Measurements from ENCODE around the gene NOL4L.

Gene NOL4L

DNA sequence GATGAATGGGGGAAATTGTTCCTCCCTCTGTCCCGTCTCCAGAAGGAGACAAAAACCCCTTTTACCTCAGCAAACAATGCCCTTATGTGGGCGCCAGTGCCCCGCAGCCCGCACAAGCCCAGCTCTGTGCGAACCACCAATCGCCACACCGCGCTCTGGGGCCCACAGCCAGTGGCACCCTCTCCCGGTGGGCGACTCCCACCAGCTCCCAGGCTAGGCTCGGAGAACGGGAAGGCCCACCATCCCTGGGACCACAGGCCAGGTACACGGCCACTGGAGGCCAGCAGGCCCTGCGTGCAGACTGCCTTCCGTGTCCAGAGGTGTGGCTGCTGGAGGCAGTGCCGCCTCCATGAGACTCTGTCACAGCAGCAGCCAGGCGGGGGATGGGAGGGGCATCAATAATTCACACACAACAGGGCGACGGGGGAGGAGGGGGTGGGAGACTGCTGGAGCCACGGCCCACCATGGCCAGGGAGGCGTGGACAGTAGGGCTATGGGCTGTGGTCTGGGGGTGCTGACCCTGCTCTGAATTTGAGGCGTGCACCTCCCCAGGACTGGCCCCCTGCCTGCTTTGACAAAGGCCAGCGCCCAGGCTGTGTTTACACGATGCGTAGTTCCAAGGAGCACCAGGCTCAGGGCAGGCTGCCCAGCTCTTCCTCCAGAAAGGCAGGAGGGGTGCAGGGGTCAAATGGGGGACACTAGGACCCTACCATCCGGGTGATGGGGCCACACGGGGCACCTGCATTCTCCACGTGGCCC, 121.3 kb downstream of the NOL4L start:
- H3K4me3 ChIP-seq (ENCODE audit: low read depth in 1 of 2, low read length in 2 of 2), result peak overlapping the region in 1 of 2 donors; percentile 35
- peak overlapping the region; percentile 50 for H3K9ac ChIP-seq (ENCODE audit: low read length)
- peak overlapping the region; percentile 96 for H3K27ac ChIP-seq (ENCODE audit: low read depth, low read length)
- peaks cover 69% of the 10 kb centered on the region for H3K4me1 ChIP-seq (ENCODE audit: insufficient read depth, low read length)
- no peaks in the 10 kb centered on the region for H3K36me3 ChIP-seq (ENCODE audit: insufficient read depth, low read length)
- no peaks in the 10 kb centered on the region for H3K9me3 ChIP-seq (ENCODE audit: low read length)
- H3K27me3 ChIP-seq (ENCODE audit: control insufficient read depth in 1 of 2, insufficient read depth in 2 of 2, low read length in 2 of 2), result no peaks in the 10 kb centered on the region

GRCh38 chr20:32462900-32463641, 122.1 kb downstream of the NOL4L start:
- peak overlapping the region; percentile 96 for H3K27ac ChIP-seq (ENCODE audit: low read depth, low read length)

DNA sequence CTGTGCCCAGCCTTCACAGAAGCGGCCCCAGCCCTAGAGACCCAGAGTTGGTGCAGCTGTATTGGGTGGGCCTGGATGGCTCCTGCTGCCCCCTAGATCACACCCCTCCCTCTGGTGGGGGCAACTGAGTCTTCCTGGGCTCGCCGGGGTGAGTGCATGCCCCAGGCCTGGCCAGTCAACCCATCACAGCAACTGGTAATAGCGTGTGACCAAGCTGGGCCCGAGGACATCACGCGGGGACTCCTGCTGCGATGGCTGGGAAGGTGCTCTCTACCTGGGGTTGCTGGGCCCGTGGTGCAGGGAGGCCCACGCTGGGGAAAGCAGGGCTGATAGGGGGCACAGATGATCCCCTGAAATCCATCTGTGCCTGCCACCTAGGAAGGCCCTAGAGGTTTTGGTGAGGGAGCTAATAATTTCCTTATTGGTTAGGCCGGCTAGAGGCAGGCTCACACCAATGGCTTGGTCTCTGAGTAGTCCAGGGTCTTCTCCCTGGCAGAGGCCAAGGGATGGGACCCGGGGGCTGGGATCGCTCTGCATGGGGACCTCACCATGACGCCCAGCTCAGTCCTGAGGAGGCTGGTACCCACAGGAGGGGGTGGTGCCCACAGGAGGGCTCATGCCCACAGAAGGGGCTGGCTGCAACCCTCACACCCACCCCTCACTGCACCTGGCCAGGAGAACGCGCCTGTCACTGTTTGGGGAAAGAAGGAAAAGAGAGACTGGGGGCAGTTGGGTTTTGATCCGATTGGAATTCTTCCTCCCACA, 123.1 kb downstream of the NOL4L start:
- H3K36me3 ChIP-seq (ENCODE audit: insufficient read depth, low read length), result no peaks in the 10 kb centered on the region
- H3K27ac ChIP-seq (ENCODE audit: low read depth, low read length), result peak overlapping the region; percentile 55
- H3K27me3 ChIP-seq (ENCODE audit: control insufficient read depth in 1 of 2, insufficient read depth in 2 of 2, low read length in 2 of 2), result no peaks in the 10 kb centered on the region
- H3K9me3 ChIP-seq (ENCODE audit: low read length), result no peaks in the 10 kb centered on the region
- no peak overlapping the region for H3K9ac ChIP-seq (ENCODE audit: low read length)
- H3K4me1 ChIP-seq (ENCODE audit: insufficient read depth, low read length), result peaks cover 62% of the 10 kb centered on the region
- H3K4me3 ChIP-seq (ENCODE audit: low read depth in 1 of 2, low read length in 2 of 2), result no peak overlapping the region

More at GRCh38 chr20:32462900-32463641, 122.1 kb downstream of the NOL4L start:
- peak overlapping the region in 1 of 2 donors; percentile 35 for H3K4me3 ChIP-seq (ENCODE audit: low read depth in 1 of 2, low read length in 2 of 2)
- peaks cover 68% of the 10 kb centered on the region for H3K4me1 ChIP-seq (ENCODE audit: insufficient read depth, low read length)
- no peaks in the 10 kb centered on the region for H3K27me3 ChIP-seq (ENCODE audit: control insufficient read depth in 1 of 2, insufficient read depth in 2 of 2, low read length in 2 of 2)
- no peaks in the 10 kb centered on the region for H3K36me3 ChIP-seq (ENCODE audit: insufficient read depth, low read length)
- H3K9me3 ChIP-seq (ENCODE audit: low read length), result no peaks in the 10 kb centered on the region
- H3K9ac ChIP-seq (ENCODE audit: low read length), result peak overlapping the region; percentile 50

DNA sequence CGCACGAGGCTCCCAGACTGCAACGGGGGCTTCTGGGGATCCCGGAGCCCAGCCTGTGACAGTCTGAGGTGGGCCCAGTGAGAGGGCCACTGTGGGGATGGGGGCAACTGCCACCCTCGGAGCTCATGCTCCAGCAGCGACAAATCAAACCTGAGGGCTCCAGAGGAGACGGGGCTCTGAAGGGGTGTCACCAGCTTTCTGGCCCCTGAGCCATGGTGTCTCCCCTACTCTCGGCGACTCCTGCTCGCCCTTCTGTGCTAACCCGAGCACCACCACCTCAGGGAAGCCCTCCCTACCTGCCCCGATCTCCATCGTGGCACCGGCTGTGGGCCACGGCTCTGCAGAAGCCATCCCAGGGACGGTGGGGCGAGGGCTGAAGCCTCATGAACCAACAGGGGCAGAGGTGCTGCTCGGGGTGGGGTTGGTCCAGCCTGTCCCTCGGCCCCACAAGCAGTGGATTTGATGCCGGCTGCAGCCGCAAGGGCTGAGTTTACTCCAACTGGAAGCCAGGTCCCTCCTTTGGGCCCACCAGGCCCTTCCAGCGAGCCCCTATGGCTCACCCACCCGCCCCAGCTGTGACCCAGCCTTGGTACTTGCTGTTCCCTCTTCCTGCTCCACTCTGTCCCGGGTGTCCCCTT, 124.3 kb downstream of the NOL4L start:
- Histone ChIP-seq H3K9me3 (ENCODE audit: low read length) (no peaks in the 10 kb centered on the region), H3K27me3 (ENCODE audit: control insufficient read depth in 1 of 2, insufficient read depth in 2 of 2, low read length in 2 of 2) (no peaks in the 10 kb centered on the region), H3K36me3 (ENCODE audit: insufficient read depth, low read length) (peaks cover 1% of the 10 kb centered on the region), H3K4me3 (ENCODE audit: low read depth in 1 of 2, low read length in 2 of 2) (no peak overlapping the region), H3K9ac (ENCODE audit: low read length) (no peak overlapping the region), H3K27ac (ENCODE audit: low read depth, low read length) (no peak overlapping the region), H3K4me1 (ENCODE audit: insufficient read depth, low read length) (peaks cover 50% of the 10 kb centered on the region)

DNA sequence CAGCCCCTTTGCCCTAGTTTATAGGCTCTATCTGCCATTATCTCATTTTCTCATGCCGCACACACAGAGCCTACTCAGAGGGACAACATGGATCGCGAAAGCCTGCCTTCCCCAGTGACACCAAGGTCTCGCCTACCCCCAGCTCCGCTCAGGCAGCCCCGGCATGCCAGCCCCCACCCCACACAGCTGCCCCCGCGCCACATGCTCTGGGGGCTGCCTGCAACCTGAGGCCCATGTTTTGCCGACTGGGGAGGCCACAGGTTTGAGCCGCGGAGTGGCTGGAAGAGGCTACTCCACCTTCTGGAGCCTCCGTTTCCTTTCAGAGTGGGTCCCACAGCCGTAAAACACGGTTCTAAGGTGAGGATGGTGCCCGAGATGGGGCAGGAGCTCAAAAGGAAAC, 124.9 kb downstream of the NOL4L start:
- Histone ChIP-seq H3K27ac (ENCODE audit: low read depth, low read length) (no peak overlapping the region), H3K9ac (ENCODE audit: low read length) (no peak overlapping the region), H3K4me3 (ENCODE audit: low read depth in 1 of 2, low read length in 2 of 2) (no peak overlapping the region), H3K36me3 (ENCODE audit: insufficient read depth, low read length) (peaks cover 7% of the 10 kb centered on the region), H3K4me1 (ENCODE audit: insufficient read depth, low read length) (peaks cover 45% of the 10 kb centered on the region), H3K27me3 (ENCODE audit: control insufficient read depth in 1 of 2, insufficient read depth in 2 of 2, low read length in 2 of 2) (no peaks in the 10 kb centered on the region), H3K9me3 (ENCODE audit: low read length) (no peaks in the 10 kb centered on the region)

DNA sequence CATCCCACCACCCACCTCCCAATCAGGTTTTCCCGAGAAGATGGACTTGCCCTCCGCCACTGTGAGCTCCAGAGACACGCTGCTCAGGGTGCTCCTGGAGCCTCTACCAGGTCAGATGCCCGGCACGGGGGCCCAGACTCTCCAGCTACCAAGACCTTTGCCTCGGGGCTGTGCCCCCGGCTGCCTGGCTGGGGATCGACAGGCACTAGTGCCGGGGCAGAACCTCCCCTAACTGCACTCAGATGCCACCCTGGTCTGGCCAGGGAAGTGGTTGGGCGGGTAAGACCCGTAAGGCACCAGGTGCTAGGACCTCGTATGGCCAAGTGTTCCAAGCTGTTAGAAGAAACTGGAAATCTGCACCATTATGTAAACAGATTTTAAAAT, 126.3 kb downstream of the NOL4L start:
- Histone ChIP-seq H3K4me3 (ENCODE audit: low read depth in 1 of 2, low read length in 2 of 2) (no peak overlapping the region), H3K9ac (ENCODE audit: low read length) (no peak overlapping the region), H3K27ac (ENCODE audit: low read depth, low read length) (no peak overlapping the region), H3K27me3 (ENCODE audit: control insufficient read depth in 1 of 2, insufficient read depth in 2 of 2, low read length in 2 of 2) (no peaks in the 10 kb centered on the region), H3K9me3 (ENCODE audit: low read length) (no peaks in the 10 kb centered on the region), H3K36me3 (ENCODE audit: insufficient read depth, low read length) (peaks cover 19% of the 10 kb centered on the region), H3K4me1 (ENCODE audit: insufficient read depth, low read length) (peaks cover 31% of the 10 kb centered on the region)

DNA sequence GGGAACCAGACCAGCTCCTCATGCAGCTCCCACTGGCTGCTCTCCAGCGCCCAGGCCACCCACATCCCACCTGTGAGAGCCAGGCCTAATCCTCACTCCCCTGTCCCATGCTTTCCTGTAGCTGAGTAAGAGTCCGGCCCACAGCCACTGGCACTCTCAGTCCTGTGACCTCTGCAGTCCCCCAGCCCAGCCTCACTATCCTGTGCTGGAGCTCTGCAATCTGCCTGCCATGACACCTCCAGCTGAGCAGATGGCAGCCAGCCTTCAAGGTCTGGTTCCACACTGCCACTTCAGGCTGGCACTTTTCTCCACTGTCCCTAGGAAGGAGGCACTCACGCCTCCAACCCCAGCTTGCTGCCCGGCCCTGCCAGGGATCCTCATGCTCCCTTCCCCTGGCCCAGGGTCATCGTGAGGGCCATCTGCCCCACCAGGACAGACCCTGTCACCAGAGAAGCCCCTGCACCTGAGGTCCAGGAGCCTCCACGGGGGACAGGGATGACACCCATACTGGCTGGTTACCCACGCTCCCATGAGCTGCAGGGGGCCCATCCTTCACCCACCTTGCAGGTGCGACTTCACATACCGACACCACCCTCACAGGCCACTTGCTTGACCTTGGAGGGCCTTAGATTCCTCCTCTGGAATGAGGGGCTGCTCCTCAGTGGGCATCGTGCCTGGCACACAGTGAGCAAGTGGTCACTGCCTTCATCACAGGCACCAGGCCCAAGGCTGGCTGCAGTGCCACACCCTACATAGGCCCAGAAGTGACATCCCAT, 126.9 kb downstream of the NOL4L start:
- H3K4me3 ChIP-seq (ENCODE audit: low read depth in 1 of 2, low read length in 2 of 2), result peak overlapping the region in 1 of 2 donors; percentile 32
- no peaks in the 10 kb centered on the region for H3K27me3 ChIP-seq (ENCODE audit: control insufficient read depth in 1 of 2, insufficient read depth in 2 of 2, low read length in 2 of 2)
- no peak overlapping the region for H3K9ac ChIP-seq (ENCODE audit: low read length)
- peak overlapping the region; percentile 1 for H3K27ac ChIP-seq (ENCODE audit: low read depth, low read length)
- H3K4me1 ChIP-seq (ENCODE audit: insufficient read depth, low read length), result peaks cover 25% of the 10 kb centered on the region
- H3K9me3 ChIP-seq (ENCODE audit: low read length), result no peaks in the 10 kb centered on the region
- H3K36me3 ChIP-seq (ENCODE audit: insufficient read depth, low read length), result peaks cover 25% of the 10 kb centered on the region

DNA sequence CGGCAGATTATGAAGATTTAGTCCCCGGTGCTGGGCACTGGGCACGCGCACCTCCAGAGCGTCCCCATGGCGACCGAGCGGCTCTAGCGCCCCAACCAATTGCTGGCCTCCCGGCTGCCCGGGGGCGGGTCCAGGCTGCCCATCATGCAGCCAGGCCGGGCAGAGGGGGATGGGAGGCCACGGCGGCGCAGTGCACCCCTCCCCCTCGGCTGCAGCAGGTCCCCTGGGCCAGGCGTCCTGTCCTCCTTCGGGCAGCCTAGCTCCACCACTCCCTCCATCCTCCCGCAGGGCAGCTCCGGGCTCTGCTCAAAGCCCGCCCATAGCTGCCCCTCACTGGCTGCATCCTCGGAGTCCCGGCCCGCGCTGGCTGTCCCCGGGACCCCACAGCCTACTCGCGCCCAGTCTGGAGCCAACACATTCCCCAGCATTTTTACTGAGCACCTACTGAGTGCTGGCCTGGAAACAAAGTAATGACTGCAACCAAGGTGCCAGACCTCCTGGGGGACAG, 127.6 kb downstream of the NOL4L start:
- H3K9me3 ChIP-seq (ENCODE audit: low read length), result no peaks in the 10 kb centered on the region
- H3K27me3 ChIP-seq (ENCODE audit: control insufficient read depth in 1 of 2, insufficient read depth in 2 of 2, low read length in 2 of 2), result no peaks in the 10 kb centered on the region
- H3K27ac ChIP-seq (ENCODE audit: low read depth, low read length), result peak overlapping the region; percentile 1
- no peak overlapping the region for H3K9ac ChIP-seq (ENCODE audit: low read length)
- peak overlapping the region; percentile 21 to 32 for H3K4me3 ChIP-seq (ENCODE audit: low read depth in 1 of 2, low read length in 2 of 2)
- H3K4me1 ChIP-seq (ENCODE audit: insufficient read depth, low read length), result peaks cover 18% of the 10 kb centered on the region
- peaks cover 32% of the 10 kb centered on the region for H3K36me3 ChIP-seq (ENCODE audit: insufficient read depth, low read length)

DNA sequence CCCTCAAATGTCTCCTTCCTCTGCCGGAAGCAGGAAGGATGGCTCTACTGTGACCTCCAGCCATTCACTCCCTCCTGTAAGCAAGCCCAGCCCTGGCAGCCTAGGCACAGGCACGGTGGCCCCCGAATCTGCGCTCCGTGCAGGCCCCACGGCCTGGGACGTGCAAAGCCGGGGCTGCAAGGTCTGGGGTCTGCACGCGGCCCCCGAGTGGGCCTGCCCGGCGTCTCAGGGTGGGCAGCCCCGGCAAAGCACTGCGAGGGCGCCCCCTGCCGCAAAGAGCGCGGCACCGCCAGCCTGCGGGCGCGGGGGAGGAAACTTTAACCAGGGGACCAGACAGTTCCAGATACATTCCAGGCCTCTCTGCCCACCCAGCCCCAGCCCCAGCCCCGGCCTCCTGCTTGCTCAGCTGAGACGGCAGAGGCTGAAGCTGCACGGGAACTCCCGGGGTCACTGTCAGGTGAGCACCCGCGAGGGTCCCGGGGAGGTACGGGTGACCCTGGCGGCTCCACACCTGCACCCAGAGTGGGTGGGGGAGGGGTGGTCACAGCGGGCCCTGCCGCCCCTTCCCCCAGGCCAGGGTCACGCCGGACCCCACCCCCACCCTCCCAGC, 128.2 kb downstream of the NOL4L start:
- H3K36me3 ChIP-seq (ENCODE audit: insufficient read depth, low read length), result peaks cover 38% of the 10 kb centered on the region
- H3K9me3 ChIP-seq (ENCODE audit: low read length), result no peaks in the 10 kb centered on the region
- H3K4me1 ChIP-seq (ENCODE audit: insufficient read depth, low read length), result peaks cover 13% of the 10 kb centered on the region
- H3K27me3 ChIP-seq (ENCODE audit: control insufficient read depth in 1 of 2, insufficient read depth in 2 of 2, low read length in 2 of 2), result no peaks in the 10 kb centered on the region
- H3K27ac ChIP-seq (ENCODE audit: low read depth, low read length), result no peak overlapping the region
- H3K4me3 ChIP-seq (ENCODE audit: low read depth in 1 of 2, low read length in 2 of 2), result peak overlapping the region; percentile 21 to 32
- H3K9ac ChIP-seq (ENCODE audit: low read length), result no peak overlapping the region
